ENCODE data around the gene WDR18.

GRCh38 chr19:986083-986482, 1.9 kb downstream of the WDR18 start:
- TF ChIP-seq POLR2A (IDR thresholded peaks at IDR 0.05; ENCODE audit: control extremely low read depth in 1 of 2, low read depth in 2 of 2, low read length in 2 of 2) (no peak), CTCF (IDR thresholded peaks at IDR 0.05; ENCODE audit: control extremely low read depth in 1 of 3, insufficient read depth in 1 of 3, low read depth in 1 of 3, low read length in 3 of 3) (no peak), MAX (IDR thresholded peaks at IDR 0.05) (no peak), SIN3A (conservative IDR thresholded peaks at IDR 0.05 in 1 of 2, IDR thresholded peaks at IDR 0.05 in 1 of 2; ENCODE audit: low read depth in 1 of 2, low read length in 2 of 2) (no peak), CREB1 (IDR thresholded peaks at IDR 0.05) (no peak), POLR2AphosphoS5 (IDR thresholded peaks at IDR 0.05; ENCODE audit: low read depth, low read length) (no peak), TAF1 (IDR thresholded peaks at IDR 0.05; ENCODE audit: low read depth, low read length) (no peak), EZH2 (IDR thresholded peaks at IDR 0.05; ENCODE audit: low read depth, low read length, severe bottlenecking) (no peak), EGR1 (IDR thresholded peaks at IDR 0.05; ENCODE audit: borderline replicate concordance, low read depth, low read length) (no peak)

Data from H1 (cell line).